ENCODE results near the gene SLC25A4.

- TF ChIP-seq CTCF (IDR thresholded peaks at IDR 0.05) (no peak), POLR2A (IDR thresholded peaks at IDR 0.05) (no peak)
Observed at GRCh38 chr4:185108669-185109068, 34.4 kb upstream of the SLC25A4 start.
